GM08714 (cell line): ENCODE results near the gene PIM3.

Source experiments
- H3K4me3 ChIP-seq: fragments of 200-500 bp; sonication (Bioruptor generic); 2 replicates; pipeline ENCODE4 v1.5.1; 2014; ENCODE audit warnings: mild to moderate bottlenecking, low read length, inconsistent platforms
- ZNF274 ChIP-seq: IDR thresholded peaks from 2 replicates; pipeline ENCODE4 v1.6.1; 2012; ENCODE audit warnings: mild to moderate bottlenecking, low read depth, low read length

PIM3 gene

GRCh38 chr22:49962012-49962750 lies 1.6 kb downstream of the PIM3 start:
- TF ChIP-seq ZNF274 = no peak
- H3K4me3 ChIP-seq = peak overlapping the region; percentile 72

GRCh38 chr22:49962751-49963646 lies 2.4 kb downstream of the PIM3 start:
- peak overlapping the region; percentile 66; the same call in 1 of the 2 replicates for H3K4me3 ChIP-seq
- TF ChIP-seq ZNF274 = no peak

- no peak overlapping the region; the same call in 1 of the 2 replicates for H3K4me3 ChIP-seq
- no peak for TF ChIP-seq ZNF274
Observed at GRCh38 chr22:49963647-49964026, 3.1 kb downstream of the PIM3 start.

GRCh38 chr22:49964136-49965090 lies 3.8 kb downstream of the PIM3 start:
- TF ChIP-seq ZNF274 = no peak
- no peak overlapping the region for H3K4me3 ChIP-seq

- TF ChIP-seq ZNF274 = no peak
- H3K4me3 ChIP-seq = no peak overlapping the region
Observed at GRCh38 chr22:49965091-49966040, 4.8 kb downstream of the PIM3 start.

GRCh38 chr22:49966041-49966773 lies 5.6 kb downstream of the PIM3 start:
- no peak overlapping the region for H3K4me3 ChIP-seq
- no peak for TF ChIP-seq ZNF274

- no peak for TF ChIP-seq ZNF274
- no peak overlapping the region for H3K4me3 ChIP-seq
Observed at GRCh38 chr22:49966774-49967705, 6.5 kb downstream of the PIM3 start.

- TF ChIP-seq ZNF274 = no peak
- H3K4me3 ChIP-seq = no peak overlapping the region
Observed at GRCh38 chr22:49967706-49968208, 7.2 kb downstream of the PIM3 start.

GRCh38 chr22:49968313-49968830 lies 7.8 kb downstream of the PIM3 start:
- TF ChIP-seq ZNF274 = no peak
- no peak overlapping the region for H3K4me3 ChIP-seq

- TF ChIP-seq ZNF274 = no peak
- H3K4me3 ChIP-seq = no peak overlapping the region
Observed at GRCh38 chr22:49968831-49969661, 8.5 kb downstream of the PIM3 start.
